ENCODE results near the gene MRPL2.

MRPL2 gene

GRCh38 chr6:43060034-43060754 is 960 bp upstream of the MRPL2 start:
- no peak for TF ChIP-seq POLR2AphosphoS5 (IDR thresholded peaks at IDR 0.05; ENCODE audit: low read depth, low read length)
- no peak for TF ChIP-seq TAF1 (IDR thresholded peaks at IDR 0.05; ENCODE audit: borderline replicate concordance, insufficient read depth, low read length)

DNA sequence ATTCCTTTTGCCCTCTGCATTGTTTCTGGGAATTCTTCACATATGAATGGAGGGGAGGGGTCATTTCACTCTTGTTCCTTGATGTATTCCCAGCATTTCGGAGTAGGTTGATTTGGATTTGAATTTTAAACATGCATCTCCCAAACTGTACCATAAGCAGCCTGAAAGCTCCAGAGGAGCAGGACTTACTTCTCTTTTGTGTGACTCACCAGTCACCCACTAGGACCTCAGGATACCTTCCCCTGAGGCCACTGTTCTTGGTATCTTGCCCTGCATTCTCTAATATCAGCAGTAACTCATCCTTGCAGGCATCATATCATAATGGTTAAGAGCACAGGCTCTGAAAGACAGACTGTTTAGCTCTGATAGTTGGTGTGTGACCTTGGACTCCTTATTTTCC is 703 bp downstream of the MRPL2 start:
- TF ChIP-seq FOXP2 (optimal IDR thresholded peaks at IDR 0.05; ENCODE audit: borderline replicate concordance, extremely low read depth, extremely low read length, insufficient read depth) (no peak), TAF1 (IDR thresholded peaks at IDR 0.05; ENCODE audit: borderline replicate concordance, insufficient read depth, low read length) (no peak), POLR2AphosphoS5 (IDR thresholded peaks at IDR 0.05; ENCODE audit: low read depth, low read length) (no peak), SIN3A (IDR thresholded peaks at IDR 0.05; ENCODE audit: borderline replicate concordance, insufficient read depth, low read length) (no peak), REST (IDR thresholded peaks at IDR 0.05; ENCODE audit: insufficient read depth in 1 of 2, low read depth in 2 of 2, low read length in 2 of 2) (no peak)

- TF ChIP-seq FOXP2 (optimal IDR thresholded peaks at IDR 0.05; ENCODE audit: borderline replicate concordance, extremely low read depth, extremely low read length, insufficient read depth) = no peak
- TF ChIP-seq REST (IDR thresholded peaks at IDR 0.05; ENCODE audit: insufficient read depth in 1 of 2, low read depth in 2 of 2, low read length in 2 of 2) = no peak
- no peak for TF ChIP-seq SIN3A (IDR thresholded peaks at IDR 0.05; ENCODE audit: borderline replicate concordance, insufficient read depth, low read length)
- no peak for TF ChIP-seq TAF1 (IDR thresholded peaks at IDR 0.05; ENCODE audit: borderline replicate concordance, insufficient read depth, low read length)
- TF ChIP-seq POLR2AphosphoS5 (IDR thresholded peaks at IDR 0.05; ENCODE audit: low read depth, low read length) = no peak
These were observed 3.3 kb downstream of the MRPL2 start for GRCh38 chr6:43055966-43056365.

DNA sequence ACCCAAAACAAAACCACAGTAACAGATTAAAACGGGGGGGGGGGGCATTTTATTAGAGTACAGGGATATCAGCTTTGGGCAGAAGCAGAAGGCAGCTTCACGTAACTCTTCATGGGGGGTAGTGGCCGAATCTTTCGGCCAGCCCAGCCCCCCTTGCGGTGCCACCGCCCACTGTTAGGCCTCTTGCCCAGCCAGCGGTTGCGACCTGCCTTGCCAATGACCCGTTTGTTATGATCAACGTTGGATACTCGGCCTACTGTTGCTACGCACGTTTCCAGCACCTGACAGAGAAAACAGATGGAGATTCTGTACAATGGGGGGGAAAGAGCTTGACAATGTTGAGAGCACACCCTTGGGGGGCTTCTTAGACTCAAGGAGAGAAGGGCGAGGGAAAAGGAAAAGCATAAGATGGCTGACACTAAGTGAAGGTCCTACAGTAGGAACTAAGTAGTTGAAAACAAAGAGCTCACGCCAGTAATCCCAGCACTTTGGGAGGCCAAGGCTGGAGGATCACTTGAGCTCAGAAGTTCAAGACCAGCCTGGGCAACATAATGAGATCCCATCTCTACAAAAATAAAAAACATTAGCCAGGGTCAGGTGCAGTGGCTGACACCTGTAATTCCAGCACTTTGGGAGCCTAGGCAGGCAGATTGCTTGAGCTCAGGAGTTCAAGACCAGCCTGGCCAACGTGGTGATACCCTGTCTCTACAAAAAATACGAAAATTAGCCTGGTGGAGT is 4.9 kb downstream of the MRPL2 start:
- TF ChIP-seq REST (IDR thresholded peaks at IDR 0.05; ENCODE audit: insufficient read depth in 1 of 2, low read depth in 2 of 2, low read length in 2 of 2) = no peak
- TF ChIP-seq POLR2AphosphoS5 (IDR thresholded peaks at IDR 0.05; ENCODE audit: low read depth, low read length) = no peak
- no peak for TF ChIP-seq FOXP2 (optimal IDR thresholded peaks at IDR 0.05; ENCODE audit: borderline replicate concordance, extremely low read depth, extremely low read length, insufficient read depth)
- TF ChIP-seq SIN3A (IDR thresholded peaks at IDR 0.05; ENCODE audit: borderline replicate concordance, insufficient read depth, low read length) = no peak
- TF ChIP-seq TAF1 (IDR thresholded peaks at IDR 0.05; ENCODE audit: borderline replicate concordance, insufficient read depth, low read length) = no peak

GRCh38 chr6:43053545-43054205 is 5.6 kb downstream of the MRPL2 start, which contains the start of gene CUL7:
Gene CUL7 (minus strand): TSS chr6:43053851. CDS start chr6:43052788, 1,063 bp downstream.
- TF ChIP-seq FOXP2 (optimal IDR thresholded peaks at IDR 0.05; ENCODE audit: borderline replicate concordance, extremely low read depth, extremely low read length, insufficient read depth) (no peak), SIN3A (IDR thresholded peaks at IDR 0.05; ENCODE audit: borderline replicate concordance, insufficient read depth, low read length) (no peak), TAF1 (IDR thresholded peaks at IDR 0.05; ENCODE audit: borderline replicate concordance, insufficient read depth, low read length) (peak; percentile 76), REST (IDR thresholded peaks at IDR 0.05; ENCODE audit: insufficient read depth in 1 of 2, low read depth in 2 of 2, low read length in 2 of 2) (no peak), POLR2AphosphoS5 (IDR thresholded peaks at IDR 0.05; ENCODE audit: low read depth, low read length) (peak; percentile 99)

Data from PFSK-1 (cell line).